ENCODE results near the gene GXYLT2.
"Not testable (repeated sequence)": the region's sequence is repeated elsewhere in the genome, so short reads cannot be mapped to it uniquely, and the experiment has no call there.

GXYLT2 gene

GRCh38 chr3:72973031-72973723 is 85.3 kb downstream of the GXYLT2 start:
- no peak for DNase-seq (ENCODE audit: low read depth, low spot score)

GRCh38 chr3:72973786-72974185 is 85.9 kb downstream of the GXYLT2 start:
- DNase-seq (ENCODE audit: low read depth, low spot score): no peak

DNA sequence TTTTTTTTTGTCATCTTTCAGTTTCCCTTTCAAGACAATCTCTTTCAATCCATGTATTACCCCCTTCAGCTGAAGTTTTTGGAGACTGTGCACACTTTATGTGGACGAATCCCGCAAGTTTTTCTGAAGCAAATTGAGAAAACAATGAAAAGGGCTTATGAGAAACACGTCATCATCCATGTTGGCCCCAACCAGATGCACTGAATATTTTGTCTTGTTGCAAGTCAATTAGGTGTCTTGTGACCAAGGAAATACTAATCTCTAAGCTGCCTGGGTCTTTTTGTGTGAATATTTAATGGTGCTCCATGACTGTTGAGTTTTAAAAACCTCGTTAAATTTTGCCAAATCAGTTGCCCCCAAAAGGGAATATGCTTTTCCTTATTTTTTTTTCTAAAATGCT is 87.1 kb downstream of the GXYLT2 start:
- DNase-seq (ENCODE audit: low read depth, low spot score): no peak

DNA sequence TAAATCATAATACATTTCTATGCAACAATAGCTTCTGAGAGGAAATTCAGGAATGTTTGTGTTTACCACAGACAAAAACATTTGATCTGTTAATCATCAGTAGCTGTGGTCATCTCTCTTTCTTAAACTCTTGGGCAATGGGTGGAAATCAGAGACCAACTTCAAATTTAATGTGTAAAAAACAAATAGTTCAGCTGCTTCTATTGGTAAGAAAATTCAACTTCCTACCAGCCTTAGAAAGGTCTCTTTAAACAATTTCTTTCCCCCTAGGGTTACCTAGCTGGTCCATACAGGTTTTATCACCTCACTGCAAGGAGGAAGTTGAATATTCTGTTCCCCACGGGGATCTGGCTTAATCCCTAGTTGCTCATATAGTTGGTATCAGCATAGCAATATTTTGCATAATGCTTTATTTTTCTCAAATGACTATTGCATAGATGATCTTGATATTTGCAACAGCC is 88.5 kb downstream of the GXYLT2 start:
- no peak for DNase-seq (ENCODE audit: low read depth, low spot score)

GRCh38 chr3:72977060-72977808 is 89.4 kb downstream of the GXYLT2 start:
- no peak for DNase-seq (ENCODE audit: low read depth, low spot score)

DNA sequence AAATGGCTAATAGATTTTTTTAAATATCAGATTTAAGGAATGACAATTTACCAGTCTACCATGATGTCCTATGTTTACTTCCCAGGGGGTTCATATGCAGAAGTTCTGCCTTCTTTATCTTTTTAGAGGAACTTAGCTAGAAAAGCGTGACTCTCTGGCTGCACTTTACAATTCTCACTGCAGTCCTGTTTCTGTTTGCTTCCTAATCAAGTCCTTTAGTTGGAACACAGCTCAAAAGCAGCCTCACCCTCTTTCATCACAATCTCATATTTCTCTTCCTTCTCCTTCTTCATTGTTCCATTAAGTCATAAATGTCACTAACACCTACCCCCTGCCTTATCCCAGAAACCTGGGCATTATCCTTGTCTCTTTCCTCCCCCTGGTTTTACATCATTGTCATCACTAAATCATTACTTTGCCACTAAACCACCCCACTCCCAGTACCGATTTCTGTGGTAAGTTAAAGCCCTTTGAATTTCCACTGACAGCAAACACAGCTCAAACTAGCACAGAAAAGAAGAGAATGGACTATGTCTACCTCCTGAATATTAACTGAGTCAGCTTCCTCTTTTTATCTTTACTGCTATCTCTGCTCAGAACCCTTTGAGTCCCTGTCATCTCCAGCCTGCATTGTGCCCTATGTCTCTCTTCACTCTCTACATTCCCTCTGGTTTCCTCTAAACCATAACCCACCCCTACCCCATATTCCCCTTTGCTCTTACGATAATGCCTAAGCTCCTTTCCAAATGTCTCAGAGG is 94.9 kb downstream of the GXYLT2 start:
- DNase-seq (ENCODE audit: low read depth, low spot score): no peak

GRCh38 chr3:72985576-72985975 is 97.7 kb downstream of the GXYLT2 start:
- DNase-seq (ENCODE audit: low read depth, low spot score): no peak

GRCh38 chr3:72990701-72991395 is 103.0 kb downstream of the GXYLT2 start:
- DNase-seq (ENCODE audit: low read depth, low spot score): no peak

GRCh38 chr3:72991522-72991921 is 103.7 kb downstream of the GXYLT2 start:
- no peak for DNase-seq (ENCODE audit: low read depth, low spot score)

GRCh38 chr3:72993391-72993790 is 105.5 kb downstream of the GXYLT2 start:
- no peak for DNase-seq (ENCODE audit: low read depth, low spot score)

- DNase-seq (ENCODE audit: low read depth, low spot score): no peak
These were observed 107.5 kb downstream of the GXYLT2 start for GRCh38 chr3:72995337-72995736.

- DNase-seq (ENCODE audit: low read depth, low spot score): no peak
These were observed 108.3 kb downstream of the GXYLT2 start for GRCh38 chr3:72996121-72996472.

GRCh38 chr3:72996473-72997333 is 108.9 kb downstream of the GXYLT2 start, which contains the start of gene PPP4R2:
TSS of gene PPP4R2 (plus strand) at chr3:72996811. CDS start at chr3:72997038, 227 bp downstream.
- no peak for DNase-seq (ENCODE audit: low read depth, low spot score)

DNA sequence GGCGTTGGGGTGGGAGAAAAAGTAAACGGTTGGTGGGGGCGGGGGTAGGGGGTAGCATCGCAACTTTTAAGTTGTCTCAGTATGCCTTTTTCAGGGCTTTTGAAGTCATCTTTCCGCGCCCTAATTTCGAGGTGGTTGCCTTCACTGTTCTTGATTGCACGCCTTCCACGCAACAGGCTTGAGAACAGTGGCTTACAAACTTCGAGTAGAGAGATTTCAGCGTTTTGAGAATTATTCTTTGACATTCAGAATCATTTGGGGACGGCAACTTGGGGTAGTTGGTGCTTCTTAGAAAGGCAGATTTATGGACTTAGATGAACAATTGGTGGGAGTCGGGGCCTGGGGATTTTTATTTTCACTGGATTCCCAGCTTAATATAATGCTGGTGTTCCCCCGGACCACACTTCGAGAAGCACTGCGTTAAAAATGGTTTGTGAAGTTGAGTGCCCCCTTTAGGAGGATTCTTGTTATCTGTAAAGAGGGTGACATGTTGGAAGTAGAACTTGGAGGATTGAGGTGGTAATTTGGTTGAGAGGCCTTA is 109.6 kb downstream of the GXYLT2 start:
- no peak for DNase-seq (ENCODE audit: low read depth, low spot score)

- no peak for DNase-seq (ENCODE audit: low read depth, low spot score)
These were observed 110.6 kb downstream of the GXYLT2 start for GRCh38 chr3:72998466-72998865.

DNA sequence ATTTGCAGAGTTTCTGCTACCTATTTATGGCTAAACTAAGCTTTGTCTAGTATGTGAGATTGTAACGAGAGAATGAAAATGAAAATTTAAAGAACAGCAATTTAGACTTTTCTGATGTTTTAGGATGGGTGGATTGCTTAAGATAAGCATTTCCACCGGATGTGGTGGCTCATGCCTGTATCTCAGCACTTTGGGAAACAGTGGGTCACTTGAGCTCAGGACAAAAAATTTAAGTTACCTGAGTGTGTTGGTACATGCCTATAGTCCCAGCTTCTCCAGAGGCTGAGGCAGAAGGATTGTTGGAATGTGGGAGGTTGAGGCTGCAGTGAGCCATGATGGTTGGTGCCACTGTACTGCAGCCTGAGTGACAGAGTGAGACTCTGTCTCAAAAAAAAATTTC is 112.1 kb downstream of the GXYLT2 start:
- no peak for DNase-seq (ENCODE audit: low read depth, low spot score)

DNA sequence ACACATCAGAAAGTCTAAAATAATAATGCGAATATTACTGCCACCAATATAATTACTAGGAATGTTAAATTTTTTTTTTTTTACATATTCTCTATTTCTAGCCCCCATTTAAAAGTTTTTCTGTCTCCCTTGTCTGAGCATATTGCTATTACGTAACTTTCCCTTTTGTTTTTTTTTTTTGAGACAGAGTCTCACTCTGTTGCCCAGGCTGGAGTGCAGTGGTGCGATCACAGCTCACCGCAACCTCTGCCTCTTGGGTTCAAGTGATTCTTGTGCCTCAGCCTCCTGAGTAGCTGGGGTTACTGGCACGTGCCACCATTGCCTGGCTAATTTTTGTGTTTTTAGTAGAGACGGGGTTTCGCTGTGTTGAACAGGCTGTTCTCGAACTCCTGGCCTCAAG is 115.2 kb downstream of the GXYLT2 start:
- DNase-seq (ENCODE audit: low read depth, low spot score): not testable (repeated sequence)

GRCh38 chr3:73004316-73004715 is 116.5 kb downstream of the GXYLT2 start:
- DNase-seq (ENCODE audit: low read depth, low spot score): no peak

GRCh38 chr3:73007992-73008712 is 120.3 kb downstream of the GXYLT2 start:
- no peak for DNase-seq (ENCODE audit: low read depth, low spot score)

DNA sequence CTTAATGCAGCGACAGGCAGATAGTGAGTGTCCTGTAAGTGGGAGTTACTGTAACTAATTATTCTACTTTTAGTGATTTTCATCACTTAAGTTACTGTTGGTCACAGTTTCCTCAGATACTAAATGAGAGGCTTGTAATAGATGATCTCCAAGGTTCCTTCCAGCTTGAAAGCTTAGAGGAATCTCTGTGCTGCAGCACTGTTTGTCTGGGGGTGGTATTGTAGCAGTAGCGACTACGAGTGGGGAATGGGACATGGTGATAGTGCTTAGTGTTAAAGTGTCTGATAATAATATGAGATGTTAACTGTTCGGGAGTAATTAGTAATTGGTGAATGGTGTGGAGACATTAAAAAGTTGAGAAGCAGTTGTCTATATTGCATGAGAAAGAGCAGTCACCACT is 121.2 kb downstream of the GXYLT2 start:
- no peak for DNase-seq (ENCODE audit: low read depth, low spot score)
